A673 (cell line): ENCODE measurements around the gene SMIM1. TPM values are rescaled to one million over a fixed set of nuclear protein-coding genes. Genes with fewer than 3 reads are reported as not detected.

Experiments
- BruUV-seq: library from RNA; stranded (reverse); fragments of 400-500 nt; replicated peaks from 2 replicates; lab custom pipeline; 2021; lab: Mats Ljungman, UMichigan
- CTCF ChIA-PET: fragments of 300-600 bp; sonication (Branson Sonifier 250); formaldehyde crosslinking; loops from one replicate; lab custom pipeline; 2022; ENCODE audit warnings: antibody characterized with exemption; lab: Charles Lee
- POLR2A ChIA-PET: fragments of 300-600 bp; sonication (Branson Sonifier 250); formaldehyde crosslinking; loops from one replicate; lab custom pipeline; 2022; ENCODE audit warnings: antibody characterized with exemption; ENCODE audit not compliant: low non-redundant PET; lab: Charles Lee
- DNase-seq: peaks from one replicate; pipeline ENCODE4 v3.0.0-alpha.2; 2015; ENCODE audit warnings: low spot score
- H3K27ac ChIP-seq: fragments of 200-600 bp; sonication (generic); 2 replicates; pipeline ENCODE4 v1.5.1; 2016; ENCODE audit warnings: mixed run types, low read depth, mild to moderate bottlenecking, mixed read lengths, antibody characterized with exemption, low read length; ENCODE audit not compliant: poor library complexity, severe bottlenecking
- H3K27me3 ChIP-seq: fragments of 200-600 bp; sonication (generic); replicated peaks from 2 replicates; pipeline ENCODE4 v1.6.1; 2017; ENCODE audit warnings: mixed run types, low read depth, mild to moderate bottlenecking, mixed read lengths, antibody characterized with exemption, low read length; ENCODE audit not compliant: insufficient read depth, poor library complexity
- H3K36me3 ChIP-seq: fragments of 200-600 bp; sonication (generic); 2 replicates; pipeline ENCODE4 v1.6.1; 2016; ENCODE audit warnings: mixed run types, mild to moderate bottlenecking, mixed read lengths, antibody characterized with exemption, low read length; ENCODE audit not compliant: insufficient read depth, poor library complexity, severe bottlenecking
- H3K4me1 ChIP-seq: fragments of 200-600 bp; sonication (generic); 2 replicates; pipeline ENCODE4 v1.6.1; 2017; ENCODE audit warnings: mixed run types, mild to moderate bottlenecking, mixed read lengths, antibody characterized with exemption, low read length; ENCODE audit not compliant: insufficient read depth, poor library complexity, severe bottlenecking
- H3K4me3 ChIP-seq: fragments of 200-600 bp; sonication (generic); 2 replicates; pipeline ENCODE4 v1.5.1; 2016; ENCODE audit warnings: low read depth, mixed run types, mild to moderate bottlenecking, mixed read lengths, low read length; ENCODE audit not compliant: poor library complexity, severe bottlenecking
- H3K9me3 ChIP-seq: fragments of 200-600 bp; sonication (generic); 2 replicates; pipeline ENCODE4 v1.6.1; 2016; ENCODE audit warnings: mixed run types, low read depth, mild to moderate bottlenecking, mixed read lengths, antibody characterized with exemption, low read length; ENCODE audit not compliant: poor library complexity, severe bottlenecking
- EZH2 ChIP-seq: fragments of 200-600 bp; sonication (generic); IDR thresholded peaks from 2 replicates; pipeline ENCODE4 v1.6.1; 2017; ENCODE audit warnings: borderline replicate concordance, low read depth, mild to moderate bottlenecking, mixed read lengths, antibody characterized with exemption, low read length; ENCODE audit not compliant: poor library complexity, severe bottlenecking
- intact Hi-C: fragments of 100-400 bp; cut with micrococcal nuclease; formaldehyde crosslinking; loops from one replicate; pipeline ENCODE4 v1.10.0; 2022; ENCODE audit not compliant: unreplicated experiment
- total RNA-seq: library from RNA; stranded (reverse); gene quantifications from 2 replicates; pipeline ENCODE4 v1.2.3, GENCODE V29; 2021
- TF ChIP-seq, protein P1 (sequence below): fragments of 300-800, 200-600 bp; sonication (generic); conservative IDR thresholded peaks from 2 replicates; pipeline ENCODE4 v1.5.1; 2017; ENCODE audit warnings: low read depth, mild to moderate bottlenecking, antibody characterized with exemption, low read length, moderate library complexity, mixed read lengths

Gene SMIM1
- total RNA-seq, 1 experiment from 2014 or later = 1.5 TPM

DNA sequence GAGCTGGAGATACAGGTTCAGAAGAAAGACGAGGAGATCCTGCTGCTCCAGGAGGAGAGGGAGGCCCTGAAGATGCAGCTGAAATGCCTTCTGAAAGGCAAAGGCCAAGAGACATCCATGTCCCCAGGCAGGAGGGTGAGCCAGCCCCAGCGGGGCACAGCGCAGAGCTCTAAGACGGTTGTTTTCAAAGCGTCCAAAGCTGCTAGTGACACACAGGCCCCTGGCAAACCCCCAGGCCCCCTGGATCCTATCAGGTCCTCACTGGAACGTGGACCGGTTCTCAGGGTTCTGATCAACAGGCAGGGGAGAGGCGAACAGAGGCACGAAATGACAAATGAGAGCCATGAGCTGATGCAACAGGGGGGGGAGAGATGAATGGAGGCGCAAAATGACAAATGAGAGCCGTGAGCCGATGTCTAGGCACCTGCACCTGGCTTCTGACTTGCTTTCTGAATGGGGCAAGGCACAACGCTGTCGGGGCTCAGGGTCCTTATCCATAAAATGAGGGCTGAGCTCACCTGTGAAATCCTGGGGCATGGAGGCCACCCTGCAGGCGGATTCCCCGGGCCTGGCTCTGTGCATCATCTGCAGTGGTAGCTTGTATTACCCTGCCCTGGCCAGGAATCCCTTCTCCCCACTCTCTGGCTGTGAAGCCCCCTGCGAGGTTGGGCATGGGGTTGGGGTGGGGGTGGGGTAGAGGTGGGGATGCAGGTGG is 11.1 kb upstream of the SMIM1 start:
- no peak for DNase-seq
- Histone ChIP-seq H3K4me3 (no peak overlapping the region), H3K27ac (no peak overlapping the region), H3K4me1 (no peaks in the 10 kb centered on the region), H3K9me3 (peaks cover 7% of the 10 kb centered on the region), H3K27me3 (peaks cover 7% of the 10 kb centered on the region), H3K36me3 (no peaks in the 10 kb centered on the region)
- TF ChIP-seq EZH2 = no peak
- no TSS peak for BruUV-seq
- POLR2A ChIA-PET = no interaction called here
- CTCF ChIA-PET = no interaction called here
- intact Hi-C loops = no loop called here

DNA sequence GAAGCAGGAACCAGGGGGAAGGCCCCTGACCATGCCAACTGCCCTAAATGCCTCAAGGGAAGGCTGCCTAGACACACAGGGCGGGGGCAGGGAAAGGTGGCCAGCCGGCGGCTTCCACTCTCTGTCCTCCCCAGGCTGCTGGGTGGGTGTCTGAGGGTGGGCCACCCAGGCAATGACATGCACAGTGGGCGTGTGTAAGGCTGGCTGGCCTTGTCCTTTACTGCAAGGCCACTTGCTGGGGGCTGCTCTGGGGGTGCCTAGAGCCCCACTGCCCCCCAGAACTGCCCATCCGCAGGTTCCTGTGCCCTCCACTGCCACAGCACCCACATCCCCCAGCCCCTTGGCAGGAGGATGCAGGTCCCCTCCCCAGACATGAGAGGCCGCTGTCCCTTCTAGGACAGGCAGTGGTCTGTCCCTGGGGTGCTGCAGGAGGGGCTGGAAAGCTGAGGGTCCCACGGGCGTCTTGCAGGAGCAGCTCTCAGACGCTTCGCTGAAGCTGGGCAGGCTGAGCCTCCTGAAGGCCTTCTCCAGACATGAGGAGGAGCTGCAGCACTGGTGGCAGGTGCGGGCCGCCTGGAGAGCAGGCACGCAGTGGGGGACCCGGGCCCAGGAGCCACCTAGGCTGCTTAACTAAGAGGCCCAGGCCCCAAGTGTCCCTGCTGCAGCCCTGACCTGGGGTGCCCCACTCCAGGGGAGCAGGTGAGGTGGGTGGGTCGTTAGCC is 10.2 kb upstream of the SMIM1 start:
- Histone ChIP-seq H3K4me3 (no peak overlapping the region), H3K27me3 (peaks cover 7% of the 10 kb centered on the region), H3K36me3 (no peaks in the 10 kb centered on the region), H3K9me3 (peaks cover 7% of the 10 kb centered on the region), H3K27ac (no peak overlapping the region), H3K4me1 (no peaks in the 10 kb centered on the region)
- DNase-seq = no peak
- TF ChIP-seq, protein P1, sequence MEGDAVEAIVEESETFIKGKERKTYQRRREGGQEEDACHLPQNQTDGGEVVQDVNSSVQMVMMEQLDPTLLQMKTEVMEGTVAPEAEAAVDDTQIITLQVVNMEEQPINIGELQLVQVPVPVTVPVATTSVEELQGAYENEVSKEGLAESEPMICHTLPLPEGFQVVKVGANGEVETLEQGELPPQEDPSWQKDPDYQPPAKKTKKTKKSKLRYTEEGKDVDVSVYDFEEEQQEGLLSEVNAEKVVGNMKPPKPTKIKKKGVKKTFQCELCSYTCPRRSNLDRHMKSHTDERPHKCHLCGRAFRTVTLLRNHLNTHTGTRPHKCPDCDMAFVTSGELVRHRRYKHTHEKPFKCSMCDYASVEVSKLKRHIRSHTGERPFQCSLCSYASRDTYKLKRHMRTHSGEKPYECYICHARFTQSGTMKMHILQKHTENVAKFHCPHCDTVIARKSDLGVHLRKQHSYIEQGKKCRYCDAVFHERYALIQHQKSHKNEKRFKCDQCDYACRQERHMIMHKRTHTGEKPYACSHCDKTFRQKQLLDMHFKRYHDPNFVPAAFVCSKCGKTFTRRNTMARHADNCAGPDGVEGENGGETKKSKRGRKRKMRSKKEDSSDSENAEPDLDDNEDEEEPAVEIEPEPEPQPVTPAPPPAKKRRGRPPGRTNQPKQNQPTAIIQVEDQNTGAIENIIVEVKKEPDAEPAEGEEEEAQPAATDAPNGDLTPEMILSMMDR = no peak
- no peak for TF ChIP-seq EZH2
- intact Hi-C loops = no loop called here
- BruUV-seq = no TSS peak
- CTCF ChIA-PET = no interaction called here
- POLR2A ChIA-PET = no interaction called here

DNA sequence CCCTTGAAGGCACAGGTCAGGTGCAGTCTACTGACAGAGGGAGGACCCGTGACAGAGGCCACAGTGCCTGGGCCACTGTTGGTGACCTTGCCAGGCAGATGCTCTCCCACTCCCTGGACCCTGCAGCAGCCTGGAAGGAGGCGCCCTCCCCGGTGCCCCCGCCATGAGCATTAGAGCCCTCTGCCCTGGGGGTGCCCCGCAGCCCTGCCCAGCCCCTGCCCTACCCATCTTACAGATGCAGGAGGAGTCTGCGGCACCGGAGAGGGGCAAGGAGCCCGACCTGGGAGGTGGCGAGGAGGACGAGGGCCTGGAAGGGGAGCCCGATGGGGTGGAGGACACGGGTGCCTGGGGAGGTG is 9.7 kb upstream of the SMIM1 start:
- ChIA-PET POLR2A (no interaction called here), CTCF (no interaction called here)
- intact Hi-C loops = no loop called here
- Histone ChIP-seq H3K27me3 (peaks cover 7% of the 10 kb centered on the region), H3K36me3 (no peaks in the 10 kb centered on the region), H3K27ac (no peak overlapping the region), H3K4me3 (no peak overlapping the region), H3K9me3 (peaks cover 7% of the 10 kb centered on the region), H3K4me1 (no peaks in the 10 kb centered on the region)
- BruUV-seq = no TSS peak
- TF ChIP-seq, protein P1 = no peak
- no peak for TF ChIP-seq EZH2
- DNase-seq = no peak
